ENCODE data around the gene CDH4.

The CDH4 gene

DNA sequence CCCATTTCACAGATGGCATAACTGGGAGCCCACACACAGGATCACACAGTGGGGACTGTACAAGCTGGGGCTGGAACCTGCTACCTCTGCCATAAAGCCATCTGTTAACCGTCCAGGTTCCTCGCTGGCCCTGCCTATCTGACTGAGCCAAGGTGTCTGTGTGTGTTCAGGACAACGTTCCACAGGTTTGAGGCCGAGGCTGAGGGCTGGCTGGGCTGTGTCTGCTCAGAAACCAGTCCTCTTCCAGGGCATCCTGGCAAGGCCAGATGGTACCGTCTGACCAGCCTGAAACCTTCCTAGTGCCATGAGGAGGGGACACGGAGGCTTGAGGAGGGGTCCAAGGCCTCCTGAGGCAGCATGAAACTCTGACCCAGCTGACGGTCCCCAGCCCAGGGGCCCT is 663.0 kb downstream of the CDH4 start:
- no peak for DNase-seq (ENCODE audit: low read depth in 1 of 2, low spot score in 1 of 2)

DNA sequence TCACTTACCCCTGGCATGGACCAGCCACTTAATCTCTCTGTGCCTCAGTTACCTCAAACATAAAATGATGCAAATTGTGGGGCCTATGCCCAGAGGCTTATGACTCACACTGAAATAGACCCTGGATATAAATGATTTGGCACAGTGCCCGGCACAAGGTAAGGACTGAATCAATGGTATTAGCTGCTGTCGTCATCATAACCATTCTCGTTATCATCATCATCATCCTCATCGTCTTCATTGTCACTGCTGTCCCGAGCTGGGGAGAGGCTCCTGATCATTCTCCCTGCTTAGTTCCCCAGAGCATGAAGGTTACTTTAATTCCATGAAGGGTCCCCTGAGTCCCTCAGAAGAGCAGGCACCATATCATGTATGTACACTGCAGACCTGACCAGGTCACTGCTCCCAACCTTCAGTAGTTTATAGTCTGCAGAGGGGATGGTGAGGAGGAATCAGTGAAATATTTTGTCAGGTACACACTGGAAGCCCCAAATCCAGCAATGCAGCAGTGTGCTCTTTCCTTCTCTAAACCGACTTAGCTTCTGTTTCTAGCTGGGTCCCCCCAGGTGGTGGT is 664.3 kb downstream of the CDH4 start:
- no peak for DNase-seq (ENCODE audit: low read depth in 1 of 2, low spot score in 1 of 2)

GRCh38 chr20:61917474-61918145 is 665.5 kb downstream of the CDH4 start:
- no peak for DNase-seq (ENCODE audit: low read depth in 1 of 2, low spot score in 1 of 2)

- no peak for DNase-seq (ENCODE audit: low read depth in 1 of 2, low spot score in 1 of 2)
Observed at GRCh38 chr20:61918548-61918947, 666.5 kb downstream of the CDH4 start.

GRCh38 chr20:61919239-61919638 is 667.2 kb downstream of the CDH4 start:
- DNase-seq (ENCODE audit: low read depth in 1 of 2, low spot score in 1 of 2) = no peak

DNA sequence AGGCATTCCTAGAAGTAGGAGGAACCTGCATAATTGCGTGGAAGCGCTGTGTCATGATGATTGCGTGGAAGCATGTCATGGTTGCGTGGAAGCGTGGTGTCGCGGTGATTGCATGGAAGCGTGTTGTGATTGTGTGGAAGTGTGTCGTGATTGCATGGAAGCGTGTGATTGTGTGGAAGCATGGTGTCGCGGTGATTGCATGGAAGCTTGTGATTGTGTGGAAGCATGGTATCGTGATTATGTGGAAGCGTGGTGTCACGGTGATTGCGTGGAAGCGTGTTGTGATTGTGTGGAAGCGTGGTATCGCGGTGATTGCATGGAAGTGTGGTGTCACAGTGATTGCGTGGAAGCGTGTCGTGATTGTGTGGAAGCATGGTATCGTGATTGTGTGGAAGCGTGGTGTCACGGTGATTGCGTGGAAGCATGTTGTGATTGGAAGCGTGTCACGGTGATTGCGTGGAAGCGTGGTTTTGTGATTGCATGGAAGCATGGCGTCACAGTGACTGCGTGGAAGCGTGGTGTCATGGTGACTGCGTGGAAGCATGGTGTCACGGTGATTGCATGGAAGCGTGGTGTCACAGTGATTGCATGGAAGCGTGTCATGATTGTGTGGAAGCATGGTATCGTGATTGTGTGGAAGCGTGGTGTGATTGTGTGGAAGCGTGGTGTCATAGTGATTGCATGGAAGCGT is 667.8 kb downstream of the CDH4 start:
- no peak for DNase-seq (ENCODE audit: low read depth in 1 of 2, low spot score in 1 of 2)

GRCh38 chr20:61922411-61922810 is 670.4 kb downstream of the CDH4 start:
- DNase-seq (ENCODE audit: low read depth in 1 of 2, low spot score in 1 of 2) = no peak

- DNase-seq (ENCODE audit: low read depth in 1 of 2, low spot score in 1 of 2) = no peak
Observed at GRCh38 chr20:61922936-61923335, 670.9 kb downstream of the CDH4 start.

- DNase-seq (ENCODE audit: low read depth in 1 of 2, low spot score in 1 of 2) = no peak
Observed at GRCh38 chr20:61923371-61924166, 671.5 kb downstream of the CDH4 start.

GRCh38 chr20:61924211-61924857 is 672.3 kb downstream of the CDH4 start:
- DNase-seq (ENCODE audit: low read depth in 1 of 2, low spot score in 1 of 2) = no peak

DNA sequence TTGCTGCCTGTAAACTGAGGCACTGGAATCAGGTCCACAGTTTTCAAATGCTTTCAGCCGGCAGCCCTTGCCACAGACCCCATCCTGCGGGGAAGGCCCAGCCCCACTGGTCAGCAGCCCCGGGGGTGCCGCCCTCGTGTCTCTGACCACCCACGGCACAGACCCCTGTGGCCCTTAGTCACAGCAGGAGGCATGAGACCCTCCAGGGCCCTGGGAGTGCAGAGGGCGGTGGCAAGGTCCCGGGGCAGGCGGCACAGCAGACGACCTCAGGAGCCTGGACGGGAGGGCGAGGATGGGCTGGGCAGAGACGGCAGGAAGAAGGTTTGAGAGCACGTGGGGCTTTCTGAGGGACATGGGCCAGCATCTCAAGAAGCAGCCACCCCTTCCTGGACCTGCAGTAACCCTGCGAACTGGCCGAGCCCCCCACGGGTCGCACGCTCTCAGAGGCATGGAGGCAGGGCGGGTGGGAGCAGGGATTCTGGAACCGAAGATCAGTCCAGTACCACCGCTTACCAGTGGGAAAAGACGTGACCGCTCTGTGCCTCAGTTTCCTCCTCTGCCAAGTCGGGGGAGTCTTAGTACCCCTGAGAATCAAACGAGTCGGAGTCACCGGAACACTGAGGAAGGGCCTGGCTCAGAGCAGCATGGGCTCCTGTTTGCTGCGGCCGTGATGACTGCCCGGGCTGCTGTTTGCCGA is 672.9 kb downstream of the CDH4 start:
- no peak for DNase-seq (ENCODE audit: low read depth in 1 of 2, low spot score in 1 of 2)

GRCh38 chr20:61925555-61926252 is 673.6 kb downstream of the CDH4 start:
- no peak for DNase-seq (ENCODE audit: low read depth in 1 of 2, low spot score in 1 of 2)

GRCh38 chr20:61926253-61926613 is 674.2 kb downstream of the CDH4 start:
- DNase-seq (ENCODE audit: low read depth in 1 of 2, low spot score in 1 of 2) = no peak

GRCh38 chr20:61926796-61927192 is 674.7 kb downstream of the CDH4 start:
- DNase-seq (ENCODE audit: low read depth in 1 of 2, low spot score in 1 of 2) = no peak

DNA sequence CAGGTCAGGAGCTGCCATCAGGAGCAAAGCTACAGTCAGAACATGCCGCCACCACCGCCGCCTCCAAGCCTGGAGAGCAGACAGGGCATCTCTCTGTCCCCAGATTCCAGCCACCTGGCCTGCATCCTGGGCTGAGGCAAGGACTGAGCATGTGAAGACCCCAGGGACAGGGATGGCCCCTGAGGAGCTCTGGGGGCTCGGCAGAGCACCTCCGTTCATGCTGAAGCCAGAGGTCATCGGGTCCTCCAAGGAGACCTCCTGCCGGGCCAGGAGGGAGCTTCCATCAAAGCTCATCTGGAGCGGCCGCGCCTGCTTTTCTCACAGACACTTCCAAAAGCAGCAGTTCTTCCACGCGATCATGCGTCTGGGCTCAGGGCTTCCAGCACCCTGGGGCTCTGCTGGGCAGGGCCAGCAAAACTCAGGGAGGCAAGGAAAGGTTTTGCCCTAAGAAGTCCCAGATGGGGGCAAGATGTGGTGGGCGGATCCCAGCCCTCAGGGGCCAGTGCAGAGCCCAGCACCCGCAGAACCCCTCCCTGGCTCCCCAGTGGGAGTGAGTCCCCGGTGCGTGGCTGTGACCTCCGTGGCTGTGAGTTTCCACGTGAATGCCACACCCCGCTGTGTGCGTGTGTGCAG is 675.2 kb downstream of the CDH4 start:
- no peak for DNase-seq (ENCODE audit: low read depth in 1 of 2, low spot score in 1 of 2)

DNA sequence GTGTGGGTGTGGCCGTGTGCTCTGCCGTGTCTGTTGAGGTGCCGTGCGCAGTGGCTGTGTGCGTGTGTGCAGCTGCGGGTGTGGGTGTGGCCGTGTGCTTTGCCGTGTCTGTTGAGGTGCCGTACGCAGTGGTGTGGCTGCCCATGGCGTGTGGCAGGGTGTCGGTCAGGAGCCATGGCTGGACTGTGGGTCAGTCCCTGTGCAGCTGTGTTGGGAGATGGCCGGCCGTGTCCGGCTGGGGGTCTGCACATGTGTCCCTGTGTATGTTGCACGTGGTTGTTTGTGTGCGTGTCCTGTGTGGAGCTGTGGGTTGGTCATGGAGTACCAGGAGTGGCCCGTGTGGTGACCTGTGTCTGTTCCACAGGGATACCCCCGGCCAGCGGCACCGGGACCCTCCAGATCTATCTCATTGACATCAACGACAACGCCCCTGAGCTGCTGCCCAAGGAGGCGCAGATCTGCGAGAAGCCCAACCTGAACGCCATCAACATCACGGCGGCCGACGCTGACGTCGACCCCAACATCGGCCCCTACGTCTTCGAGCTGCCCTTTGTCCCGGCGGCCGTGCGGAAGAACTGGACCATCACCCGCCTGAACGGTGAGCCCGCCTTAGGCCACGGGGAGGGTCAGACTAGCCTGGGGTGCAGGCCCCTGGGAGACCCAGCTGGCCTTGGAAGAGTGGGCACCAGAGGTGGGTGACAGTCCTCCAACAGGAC is 675.9 kb downstream of the CDH4 start:
- no peak for DNase-seq (ENCODE audit: low read depth in 1 of 2, low spot score in 1 of 2)

DNA sequence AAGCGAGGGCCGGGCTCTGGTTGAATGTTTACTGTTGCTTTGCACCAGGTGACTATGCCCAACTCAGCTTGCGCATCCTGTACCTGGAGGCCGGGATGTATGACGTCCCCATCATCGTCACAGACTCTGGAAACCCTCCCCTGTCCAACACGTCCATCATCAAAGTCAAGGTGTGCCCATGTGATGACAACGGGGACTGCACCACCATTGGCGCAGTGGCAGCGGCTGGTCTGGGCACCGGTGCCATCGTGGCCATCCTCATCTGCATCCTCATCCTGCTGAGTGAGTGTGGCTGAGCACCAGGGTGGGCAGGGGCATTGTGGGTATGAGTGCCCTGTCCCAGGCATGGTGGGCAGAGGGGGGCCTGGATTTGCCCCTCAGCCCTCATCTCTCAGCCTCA is 677.5 kb downstream of the CDH4 start:
- no peak for DNase-seq (ENCODE audit: low read depth in 1 of 2, low spot score in 1 of 2)

DNA sequence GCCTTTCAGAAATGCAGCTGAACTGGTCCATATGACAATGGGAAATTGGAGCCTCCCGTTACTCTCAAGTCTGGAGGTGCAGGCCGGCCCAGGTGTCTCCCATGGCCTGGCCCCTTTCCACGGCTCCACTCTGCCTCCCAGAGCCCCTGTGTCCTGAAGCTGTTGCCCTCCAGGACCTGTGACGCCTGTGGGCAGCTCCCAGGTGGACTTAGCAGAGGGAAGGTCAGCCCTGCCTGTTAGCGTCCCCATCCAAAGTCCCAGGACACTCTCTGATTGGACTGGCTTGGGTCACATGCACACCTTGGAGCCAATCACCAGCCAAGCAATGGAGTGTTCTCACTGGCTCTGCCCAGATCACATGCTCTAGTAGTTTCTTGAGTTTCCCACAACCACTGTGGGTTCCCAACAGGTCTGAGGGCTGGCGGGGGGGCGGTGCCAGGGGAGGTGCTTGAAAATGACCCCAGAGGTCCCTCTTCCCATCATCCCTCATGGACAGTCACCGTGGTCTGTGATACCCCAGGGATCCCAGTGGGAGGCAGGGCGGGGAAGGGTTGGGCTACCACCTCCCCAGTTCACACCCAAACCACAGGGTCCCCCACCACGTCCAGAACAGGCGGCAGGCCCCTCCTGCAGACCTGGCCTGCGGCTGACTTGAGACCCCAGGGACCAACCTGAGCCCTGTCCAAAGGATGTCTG is 678.1 kb downstream of the CDH4 start:
- DNase-seq (ENCODE audit: low read depth in 1 of 2, low spot score in 1 of 2) = no peak

All from stimulated activated CD4-positive, alpha-beta T cell treated with anti-CD3 and anti-CD28 coated beads, Interleukin-15, amount 100 ng/mL, for 1 hour (primary cell).